Mucosa of descending colon (tissue), 3 donors: ENCODE results near the gene CAVIN1. TPM values are rescaled to one million over a fixed set of nuclear protein-coding genes. Genes with fewer than 3 reads are reported as not detected.

Experiments used
- ATAC-seq: fragments of 200-7000 bp; cut with Tn5 transposase; one replicate; pipeline ENCODE4 v1.9.1; 2020; ENCODE audit warnings: mild to moderate bottlenecking, moderate library complexity
- DNase-seq, 3 donors: peaks; one replicate each; pipeline ENCODE4 v3.0.0-alpha.2; 2020
- H3K36me3 ChIP-seq: fragments of 200-600 bp; one replicate; pipeline ENCODE4 v1.8.0; 2021; ENCODE audit warnings: low read depth, mild to moderate bottlenecking
- H3K4me1 ChIP-seq: fragments of 200-600 bp; one replicate; pipeline ENCODE4 v1.8.0; 2021; ENCODE audit warnings: low read depth, mild to moderate bottlenecking
- H3K4me3 ChIP-seq: fragments of 200-600 bp; one replicate; pipeline ENCODE4 v1.8.0; 2021; ENCODE audit warnings: mild to moderate bottlenecking
- H3K9me3 ChIP-seq: fragments of 200-600 bp; one replicate; pipeline ENCODE4 v1.8.0; 2021; ENCODE audit warnings: mild to moderate bottlenecking
- intact Hi-C, 2 donors: fragments of 100-400 bp; cut with DNase I in 1 of 2; cut with micrococcal nuclease in 1 of 2; formaldehyde crosslinking; loops; one replicate each; pipeline versions ENCODE4 v1.11.0 to v1.11.1; 2022; cut with DNase I, micrococcal nuclease
- total RNA-seq, 3 donors: library from RNA; stranded (reverse); fragmentation: NEBNext Ultra II Directional in 2 of 3; extraction: Animal tissue kit (Norgen Biotek cat#: 25700) in 2 of 3; gene quantifications; one replicate each; pipeline versions ENCODE4 v1.2.1 to v1.2.4, GENCODE V29; 2021 to 2023
- TF ChIP-seq, protein P1 (sequence below): fragments of 200-600 bp; IDR thresholded peaks from one replicate; pipeline ENCODE4 v1.8.0; 2022; ENCODE audit warnings: antibody characterized with exemption, mild to moderate bottlenecking
- donor health status: DM: no; HTN: no; CAD: no; lungs with moderate emphysema.
- donor health status: DM: no; HTN: no; CAD: no.
- donor health status: DM: no; HTN: yes; CAD: no.

Gene CAVIN1
- total RNA-seq, 3 donors from 2014 or later: 19.3 to 246 (median 52.4) TPM

DNA sequence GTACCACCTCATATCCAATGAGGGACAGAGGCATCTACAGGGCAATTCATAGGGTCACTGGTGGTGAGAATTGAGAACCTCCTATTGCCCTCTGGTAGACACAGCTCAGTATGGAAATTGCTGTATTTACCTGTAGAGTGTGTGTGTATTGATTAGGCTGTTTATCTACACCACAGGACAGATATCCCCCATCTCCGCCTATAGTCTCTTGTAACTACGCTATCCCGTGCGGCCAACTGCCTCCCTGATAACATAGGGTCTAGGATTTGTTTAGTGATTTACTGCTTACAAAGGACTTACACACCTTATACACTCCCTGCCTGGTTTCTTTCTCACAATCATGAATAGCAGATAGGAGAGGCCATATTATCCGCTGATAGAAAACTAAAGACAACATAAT is 33.2 kb downstream of the CAVIN1 start:
- Histone ChIP-seq H3K4me3 (no peak overlapping the region), H3K4me1 (peaks cover 25% of the 10 kb centered on the region), H3K36me3 (peaks cover 4% of the 10 kb centered on the region), H3K9me3 (no peaks in the 10 kb centered on the region)
- intact Hi-C loops: no loop called here
- no peak for DNase-seq
- ATAC-seq: no peak
- TF ChIP-seq, protein P1, sequence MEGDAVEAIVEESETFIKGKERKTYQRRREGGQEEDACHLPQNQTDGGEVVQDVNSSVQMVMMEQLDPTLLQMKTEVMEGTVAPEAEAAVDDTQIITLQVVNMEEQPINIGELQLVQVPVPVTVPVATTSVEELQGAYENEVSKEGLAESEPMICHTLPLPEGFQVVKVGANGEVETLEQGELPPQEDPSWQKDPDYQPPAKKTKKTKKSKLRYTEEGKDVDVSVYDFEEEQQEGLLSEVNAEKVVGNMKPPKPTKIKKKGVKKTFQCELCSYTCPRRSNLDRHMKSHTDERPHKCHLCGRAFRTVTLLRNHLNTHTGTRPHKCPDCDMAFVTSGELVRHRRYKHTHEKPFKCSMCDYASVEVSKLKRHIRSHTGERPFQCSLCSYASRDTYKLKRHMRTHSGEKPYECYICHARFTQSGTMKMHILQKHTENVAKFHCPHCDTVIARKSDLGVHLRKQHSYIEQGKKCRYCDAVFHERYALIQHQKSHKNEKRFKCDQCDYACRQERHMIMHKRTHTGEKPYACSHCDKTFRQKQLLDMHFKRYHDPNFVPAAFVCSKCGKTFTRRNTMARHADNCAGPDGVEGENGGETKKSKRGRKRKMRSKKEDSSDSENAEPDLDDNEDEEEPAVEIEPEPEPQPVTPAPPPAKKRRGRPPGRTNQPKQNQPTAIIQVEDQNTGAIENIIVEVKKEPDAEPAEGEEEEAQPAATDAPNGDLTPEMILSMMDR: no peak

DNA sequence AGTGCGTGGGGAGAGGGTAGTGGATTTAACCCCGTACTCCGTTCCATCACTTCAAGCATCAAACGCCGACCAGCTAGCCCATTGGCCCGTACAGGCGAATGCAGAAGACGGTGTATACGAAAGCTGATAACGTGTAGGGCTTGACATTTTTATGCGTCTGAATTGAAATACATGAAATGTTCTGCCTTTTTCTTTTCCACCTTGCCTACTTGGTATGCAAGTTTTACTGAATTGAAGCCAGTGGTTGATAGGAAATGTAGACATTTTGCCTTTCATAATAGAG is 34.0 kb downstream of the CAVIN1 start:
- H3K4me3 ChIP-seq: peak overlapping the region; percentile 98
- H3K36me3 ChIP-seq: peaks cover 4% of the 10 kb centered on the region
- peak in 1 of 3 donors; percentile 66 for DNase-seq
- intact Hi-C loops: no loop called here
- H3K9me3 ChIP-seq: no peaks in the 10 kb centered on the region
- peaks cover 25% of the 10 kb centered on the region for H3K4me1 ChIP-seq
- no peak for ATAC-seq
- TF ChIP-seq, protein P1: no peak

DNA sequence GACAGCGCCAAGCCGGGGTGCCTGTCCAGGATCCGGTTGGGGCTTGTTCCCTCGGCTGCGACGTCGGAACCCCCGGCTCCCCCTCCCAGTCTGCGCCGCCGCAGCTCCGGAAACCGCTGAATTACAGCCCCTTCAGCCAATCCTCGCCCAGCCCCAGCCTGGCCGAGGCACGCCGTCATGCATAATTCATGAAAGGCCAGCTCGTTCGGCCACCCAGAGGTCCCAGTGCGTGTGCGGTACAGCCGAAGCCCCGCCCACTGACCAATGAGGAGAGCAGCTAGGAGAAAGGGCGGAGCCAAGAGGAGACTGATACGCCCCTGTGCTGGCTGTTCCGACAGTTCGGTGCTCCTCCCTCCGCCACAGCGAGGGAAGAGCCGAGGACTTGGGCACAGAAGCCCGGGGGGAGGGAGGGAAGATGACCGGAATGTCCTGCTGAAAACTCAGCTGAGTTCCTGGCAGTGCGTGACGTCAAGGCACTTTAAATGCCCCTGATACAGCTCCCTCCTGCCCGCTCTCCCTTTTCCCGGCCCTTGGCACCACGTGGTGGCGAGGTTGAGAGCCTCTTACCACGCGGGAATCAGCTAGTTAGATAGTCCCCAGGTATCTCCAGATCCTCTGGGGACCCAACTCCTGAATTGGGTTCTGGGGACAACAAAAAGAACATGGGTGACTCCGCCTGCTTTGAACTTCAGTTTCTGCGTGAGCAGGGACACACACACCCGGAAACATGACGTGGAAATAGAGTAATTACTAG is 34.5 kb downstream of the CAVIN1 start, which contains the start of gene STAT3:
TSS of gene STAT3 (minus strand) at position 62 of the 754 bp plus-strand sequence. CDS start 39,926 bp downstream, outside the sequence.
- DNase-seq (peak; percentile 100), ATAC-seq (peak; percentile 94)
- intact Hi-C loops: no loop called here
- no peaks in the 10 kb centered on the region for H3K9me3 ChIP-seq
- peaks cover 4% of the 10 kb centered on the region for H3K36me3 ChIP-seq
- H3K4me3 ChIP-seq: peak within 1 kb of the TSS; percentile 98
- TF ChIP-seq, protein P1: peak; percentile 12
- peaks cover 25% of the 10 kb centered on the region for H3K4me1 ChIP-seq

DNA sequence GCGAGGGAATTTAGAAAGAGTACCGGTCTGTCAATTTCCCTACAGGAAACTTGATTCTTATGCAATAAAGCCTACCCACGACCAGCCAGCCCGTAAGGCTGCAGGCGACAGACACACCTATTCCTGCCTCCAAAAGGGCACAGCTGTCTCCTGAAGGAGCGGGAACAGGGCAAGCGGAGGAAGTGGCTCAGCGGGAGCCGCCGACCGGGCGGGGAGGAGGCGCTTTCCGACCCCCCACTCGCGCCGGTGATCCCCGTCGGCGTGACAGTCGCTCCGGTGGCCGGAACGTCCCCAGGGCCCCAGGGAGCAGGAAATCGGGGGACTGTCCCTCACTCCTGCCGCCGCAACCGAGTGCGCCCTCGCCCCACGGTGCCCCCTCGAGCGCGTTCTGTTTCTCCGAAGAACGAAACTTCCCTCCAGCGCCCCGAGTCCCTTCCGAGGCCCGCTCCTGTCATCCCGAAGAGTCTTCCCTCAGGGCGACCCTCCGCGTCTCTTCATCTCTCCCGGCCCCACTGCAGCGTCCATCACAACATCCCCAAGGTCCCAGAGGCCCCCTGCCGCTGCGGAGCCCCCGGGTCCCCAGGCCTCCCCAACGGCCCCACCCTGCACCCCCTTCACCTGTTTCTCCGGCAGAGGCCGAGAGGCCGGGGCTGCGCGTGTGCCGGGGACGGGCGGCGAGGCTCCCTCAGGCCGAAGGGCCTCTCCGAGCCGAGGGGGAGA is 35.2 kb downstream of the CAVIN1 start:
- peaks cover 25% of the 10 kb centered on the region for H3K4me1 ChIP-seq
- ATAC-seq: peak; percentile 45
- TF ChIP-seq, protein P1: no peak
- peaks cover 4% of the 10 kb centered on the region for H3K36me3 ChIP-seq
- no peaks in the 10 kb centered on the region for H3K9me3 ChIP-seq
- intact Hi-C loops: no loop called here
- peak; percentile 59 to 77 (median 76) for DNase-seq
- peak overlapping the region; percentile 98 for H3K4me3 ChIP-seq

DNA sequence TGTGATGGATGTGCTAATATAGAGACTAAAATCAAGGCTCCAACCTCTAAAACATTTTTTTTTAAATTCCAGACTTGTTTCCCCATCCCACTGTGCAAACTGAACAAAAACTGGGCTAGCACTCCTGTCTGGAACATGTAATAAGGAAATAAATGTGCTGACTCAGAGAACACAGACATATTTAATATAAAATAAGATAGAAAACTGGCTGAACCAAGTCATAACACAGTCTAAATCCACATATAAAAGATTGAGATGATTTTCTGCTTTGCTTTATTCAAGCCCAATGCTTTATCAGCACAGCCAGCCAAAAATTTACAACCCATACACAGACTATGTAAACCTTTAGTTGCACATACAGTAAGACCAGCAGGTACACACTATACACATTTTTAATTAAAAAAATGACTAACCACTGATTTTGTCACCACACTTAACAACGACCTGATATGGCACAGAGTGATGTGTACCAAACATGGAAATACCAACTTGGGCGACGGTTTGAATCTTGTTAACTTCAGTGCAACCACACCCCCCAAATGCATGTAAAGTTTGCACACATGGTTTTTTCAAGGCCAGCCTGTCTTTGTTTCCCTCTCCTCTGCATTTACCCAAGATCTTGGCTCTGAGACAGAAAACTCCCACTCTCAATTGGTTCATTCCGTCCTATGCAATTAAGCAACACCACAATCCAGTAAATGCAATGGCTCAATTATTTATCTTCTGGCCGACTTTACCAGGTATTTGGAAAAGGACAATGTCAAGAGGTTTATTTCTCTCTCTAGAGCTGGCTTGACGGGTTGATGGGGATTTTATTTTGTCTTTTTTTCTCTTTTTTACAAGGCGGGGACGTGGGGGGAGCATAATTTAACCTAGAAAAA is 36.0 kb downstream of the CAVIN1 start:
- no peaks in the 10 kb centered on the region for H3K9me3 ChIP-seq
- TF ChIP-seq, protein P1: no peak
- peaks cover 30% of the 10 kb centered on the region for H3K4me1 ChIP-seq

More for the DNA sequence above, 36.0 kb downstream of the CAVIN1 start:
- ATAC-seq (peak; percentile 5), DNase-seq (peak in 1 of 3 donors; percentile 63)
- intact Hi-C loops: no loop called here
- peak overlapping the region; percentile 98 for H3K4me3 ChIP-seq
- H3K36me3 ChIP-seq: peaks cover 4% of the 10 kb centered on the region
